ENCODE results near the gene H2BK1.

Gene H2BK1

GRCh38 chr7:151187409-151188251 lies 22.7 kb downstream of the H2BK1 start:
- H3K4me1 Mint-ChIP-seq, result no peaks in the 10 kb centered on the region
- DNase-seq (ENCODE audit: low spot score in 2 of 2) (no peak), ATAC-seq (replicated peaks; ENCODE audit: extremely low read depth, poor library complexity, severe bottlenecking) (no peak)
- no peak overlapping the region for H3K27ac Mint-ChIP-seq (ENCODE audit: low read depth)
- H3K27me3 Mint-ChIP-seq, result peaks cover 17% of the 10 kb centered on the region
- H3K4me3 Mint-ChIP-seq, result no peak overlapping the region
- no peaks in the 10 kb centered on the region for H3K9me3 Mint-ChIP-seq
- peaks cover 2% of the 10 kb centered on the region for H3K36me3 Mint-ChIP-seq (ENCODE audit: insufficient read depth)

- Mint-ChIP-seq H3K36me3 (ENCODE audit: insufficient read depth) (peaks cover 2% of the 10 kb centered on the region), H3K27me3 (peaks cover 23% of the 10 kb centered on the region), H3K27ac (ENCODE audit: low read depth) (no peak within 1 kb of the TSS), H3K9me3 (no peaks in the 10 kb centered on the region), H3K4me3 (no peak within 1 kb of the TSS), H3K4me1 (no peaks in the 10 kb centered on the region)
- ATAC-seq (replicated peaks; ENCODE audit: extremely low read depth, poor library complexity, severe bottlenecking) (no peak), DNase-seq (ENCODE audit: low spot score in 2 of 2) (no peak)
Observed at GRCh38 chr7:151186640-151187408, 23.5 kb downstream of the H2BK1 start, which contains the start of gene ASB10. Gene ASB10 (minus strand): TSS chr7:151187250. CDS start chr7:151187130, 120 bp downstream.

- H3K27me3 Mint-ChIP-seq, result peaks cover 23% of the 10 kb centered on the region
- no peak for ATAC-seq (replicated peaks; ENCODE audit: extremely low read depth, poor library complexity, severe bottlenecking)
Observed at GRCh38 chr7:151185762-151186639, 24.3 kb downstream of the H2BK1 start.

GRCh38 chr7:151181011-151181431 lies 29.3 kb downstream of the H2BK1 start:
- Mint-ChIP-seq H3K4me1 (no peaks in the 10 kb centered on the region), H3K9me3 (no peaks in the 10 kb centered on the region)
- ATAC-seq (replicated peaks; ENCODE audit: extremely low read depth, poor library complexity, severe bottlenecking), result no peak

More at GRCh38 chr7:151185762-151186639, 24.3 kb downstream of the H2BK1 start:
- no peak overlapping the region for H3K27ac Mint-ChIP-seq (ENCODE audit: low read depth)
- no peak overlapping the region for H3K4me3 Mint-ChIP-seq
- peaks cover 2% of the 10 kb centered on the region for H3K36me3 Mint-ChIP-seq (ENCODE audit: insufficient read depth)
- no peaks in the 10 kb centered on the region for H3K4me1 Mint-ChIP-seq
- H3K9me3 Mint-ChIP-seq, result no peaks in the 10 kb centered on the region
- no peak for DNase-seq (ENCODE audit: low spot score in 2 of 2)

GRCh38 chr7:151179946-151180345 lies 30.3 kb downstream of the H2BK1 start:
- ATAC-seq (replicated peaks; ENCODE audit: extremely low read depth, poor library complexity, severe bottlenecking) (no peak), DNase-seq (ENCODE audit: low spot score in 2 of 2) (no peak)
- Mint-ChIP-seq H3K27me3 (peaks cover 19% of the 10 kb centered on the region), H3K9me3 (no peaks in the 10 kb centered on the region), H3K27ac (ENCODE audit: low read depth) (no peak overlapping the region), H3K36me3 (ENCODE audit: insufficient read depth) (no peaks in the 10 kb centered on the region), H3K4me1 (no peaks in the 10 kb centered on the region), H3K4me3 (no peak overlapping the region)

More at GRCh38 chr7:151181011-151181431, 29.3 kb downstream of the H2BK1 start:
- Mint-ChIP-seq H3K27ac (ENCODE audit: low read depth) (no peak overlapping the region), H3K27me3 (peaks cover 19% of the 10 kb centered on the region), H3K4me3 (no peak overlapping the region), H3K36me3 (ENCODE audit: insufficient read depth) (no peaks in the 10 kb centered on the region)
- DNase-seq (ENCODE audit: low spot score in 2 of 2), result no peak

- no peaks in the 10 kb centered on the region for H3K4me1 Mint-ChIP-seq
- no peak overlapping the region for H3K27ac Mint-ChIP-seq (ENCODE audit: low read depth)
- H3K27me3 Mint-ChIP-seq, result peaks cover 19% of the 10 kb centered on the region
- no peak for DNase-seq (ENCODE audit: low spot score in 2 of 2)
- no peak overlapping the region for H3K4me3 Mint-ChIP-seq
- no peaks in the 10 kb centered on the region for H3K9me3 Mint-ChIP-seq
- no peaks in the 10 kb centered on the region for H3K36me3 Mint-ChIP-seq (ENCODE audit: insufficient read depth)
- ATAC-seq (replicated peaks; ENCODE audit: extremely low read depth, poor library complexity, severe bottlenecking), result no peak
Observed at GRCh38 chr7:151179287-151179860, 30.9 kb downstream of the H2BK1 start.

- H3K9me3 Mint-ChIP-seq, result no peaks in the 10 kb centered on the region
- ATAC-seq (replicated peaks; ENCODE audit: extremely low read depth, poor library complexity, severe bottlenecking) (no peak), DNase-seq (ENCODE audit: low spot score in 2 of 2) (no peak)
- no peaks in the 10 kb centered on the region for H3K4me1 Mint-ChIP-seq
- H3K27ac Mint-ChIP-seq (ENCODE audit: low read depth), result no peak overlapping the region
- H3K36me3 Mint-ChIP-seq (ENCODE audit: insufficient read depth), result no peaks in the 10 kb centered on the region
- peaks cover 19% of the 10 kb centered on the region for H3K27me3 Mint-ChIP-seq
- no peak overlapping the region for H3K4me3 Mint-ChIP-seq
Observed at GRCh38 chr7:151178831-151179230, 31.5 kb downstream of the H2BK1 start.

GRCh38 chr7:151178236-151178635 lies 32.1 kb downstream of the H2BK1 start:
- peaks cover 25% of the 10 kb centered on the region for H3K27me3 Mint-ChIP-seq
- no peak overlapping the region for H3K27ac Mint-ChIP-seq (ENCODE audit: low read depth)
- H3K36me3 Mint-ChIP-seq (ENCODE audit: insufficient read depth), result no peaks in the 10 kb centered on the region
- no peak for DNase-seq (ENCODE audit: low spot score in 2 of 2)
- H3K9me3 Mint-ChIP-seq, result no peaks in the 10 kb centered on the region
- ATAC-seq (replicated peaks; ENCODE audit: extremely low read depth, poor library complexity, severe bottlenecking), result no peak
- no peaks in the 10 kb centered on the region for H3K4me1 Mint-ChIP-seq
- H3K4me3 Mint-ChIP-seq, result no peak overlapping the region

GRCh38 chr7:151177310-151177709 lies 33.0 kb downstream of the H2BK1 start:
- no peak overlapping the region for H3K4me3 Mint-ChIP-seq
- H3K27ac Mint-ChIP-seq (ENCODE audit: low read depth), result no peak overlapping the region
- H3K27me3 Mint-ChIP-seq, result peaks cover 32% of the 10 kb centered on the region
- no peaks in the 10 kb centered on the region for H3K36me3 Mint-ChIP-seq (ENCODE audit: insufficient read depth)
- DNase-seq (ENCODE audit: low spot score in 2 of 2) (no peak), ATAC-seq (replicated peaks; ENCODE audit: extremely low read depth, poor library complexity, severe bottlenecking) (no peak)
- no peaks in the 10 kb centered on the region for H3K9me3 Mint-ChIP-seq
- peaks cover 6% of the 10 kb centered on the region for H3K4me1 Mint-ChIP-seq

GRCh38 chr7:151176401-151176800 lies 33.9 kb downstream of the H2BK1 start:
- peaks cover 31% of the 10 kb centered on the region for H3K27me3 Mint-ChIP-seq
- DNase-seq (ENCODE audit: low spot score in 2 of 2) (no peak), ATAC-seq (replicated peaks; ENCODE audit: extremely low read depth, poor library complexity, severe bottlenecking) (no peak)
- no peak overlapping the region for H3K27ac Mint-ChIP-seq (ENCODE audit: low read depth)
- peaks cover 4% of the 10 kb centered on the region for H3K36me3 Mint-ChIP-seq (ENCODE audit: insufficient read depth)
- H3K4me1 Mint-ChIP-seq, result peaks cover 7% of the 10 kb centered on the region
- no peaks in the 10 kb centered on the region for H3K9me3 Mint-ChIP-seq
- H3K4me3 Mint-ChIP-seq, result no peak overlapping the region

- ATAC-seq (replicated peaks; ENCODE audit: extremely low read depth, poor library complexity, severe bottlenecking), result no peak
- Mint-ChIP-seq H3K9me3 (no peaks in the 10 kb centered on the region), H3K27me3 (peaks cover 37% of the 10 kb centered on the region), H3K4me3 (no peak overlapping the region), H3K4me1 (peaks cover 7% of the 10 kb centered on the region), H3K27ac (ENCODE audit: low read depth) (no peak overlapping the region), H3K36me3 (ENCODE audit: insufficient read depth) (peaks cover 4% of the 10 kb centered on the region)
- DNase-seq (ENCODE audit: low spot score in 2 of 2), result no peak
Observed at GRCh38 chr7:151175793-151176311, 34.4 kb downstream of the H2BK1 start.
